WERI-Rb-1 (cell line): ENCODE data around the gene CD99L2.

ENCODE experiments used
- DNase-seq: peaks from one replicate; pipeline ENCODE4 v3.0.0-alpha.2; 2020
- H3K27ac ChIP-seq: fragments of 250-450 bp; sonication (Bioruptor Pico); 2 replicates; pipeline ENCODE4 v1.5.1; 2020; ENCODE audit warnings: mild to moderate bottlenecking, moderate library complexity
- H3K27me3 ChIP-seq: fragments of 250-450 bp; sonication (Bioruptor Pico); 2 replicates; pipeline ENCODE4 v1.5.1; 2021; ENCODE audit warnings: mild to moderate bottlenecking, low read depth, moderate library complexity; ENCODE audit not compliant: insufficient read depth, severe bottlenecking
- H3K36me3 ChIP-seq: fragments of 250-450 bp; sonication (Bioruptor Pico); 2 replicates; pipeline ENCODE4 v1.5.1; 2020; ENCODE audit warnings: mild to moderate bottlenecking, moderate library complexity
- H3K4me3 ChIP-seq: 2 replicates; pipeline ENCODE4 v1.5.1; 2011; ENCODE audit warnings: low read depth, mild to moderate bottlenecking, control low read depth, low read length
- H3K9me3 ChIP-seq: fragments of 250-450 bp; sonication (Bioruptor Pico); 2 replicates; pipeline ENCODE4 v1.5.1; 2021; ENCODE audit warnings: mild to moderate bottlenecking, moderate library complexity; ENCODE audit not compliant: severe bottlenecking
- CTCF ChIP-seq: IDR thresholded peaks from 2 replicates; pipeline ENCODE4 v1.5.1; 2011; ENCODE audit warnings: low read depth, mild to moderate bottlenecking, control low read depth, inconsistent platforms, low read length

CD99L2 gene

GRCh38 chrX:150777328-150777992, 121.0 kb downstream of the CD99L2 start:
- DNase-seq = no peak
- Histone ChIP-seq H3K9me3 (no peaks in the 10 kb centered on the region), H3K4me3 (no peak overlapping the region), H3K27ac (no peak overlapping the region), H3K36me3 (no peaks in the 10 kb centered on the region), H3K27me3 (peaks cover 15% of the 10 kb centered on the region)
- no peak for TF ChIP-seq CTCF

DNA sequence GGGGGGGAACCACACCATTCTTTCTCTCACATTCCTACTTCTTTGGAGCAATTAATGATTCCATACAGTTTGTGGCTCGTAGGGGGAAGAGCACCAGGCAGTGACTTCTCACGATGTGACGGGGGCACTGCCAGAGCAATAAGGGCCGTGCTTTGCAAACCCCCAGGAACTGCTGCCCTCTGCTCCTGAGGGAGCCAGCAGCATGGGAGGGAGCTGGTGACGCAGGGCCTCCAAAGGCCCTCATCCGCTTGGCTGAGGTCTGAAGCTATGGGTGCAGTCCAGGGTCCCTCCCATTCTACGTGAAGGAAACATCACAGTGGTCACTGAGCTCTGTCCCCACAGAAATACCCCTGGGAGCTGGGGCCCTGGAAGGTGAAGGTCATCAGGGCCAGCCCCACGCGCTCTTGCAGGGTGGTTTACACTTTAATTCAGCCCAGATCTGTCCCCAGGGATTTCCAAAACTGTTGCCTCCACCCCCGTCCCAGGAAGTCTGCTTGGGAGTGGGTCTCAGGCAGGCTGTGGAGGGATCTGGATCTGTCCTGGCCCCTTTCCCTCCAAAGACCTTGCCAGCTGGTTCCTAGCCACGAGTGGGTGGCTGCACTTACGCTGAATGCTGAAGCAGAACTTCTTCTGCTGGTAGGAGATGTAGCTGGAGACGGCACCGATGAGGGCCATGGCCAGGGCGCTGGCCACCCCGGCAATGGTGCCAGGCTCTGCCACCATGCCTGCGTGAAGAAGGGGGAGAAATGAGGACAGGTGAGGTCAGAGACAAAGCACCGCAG, 122.7 kb downstream of the CD99L2 start:
- no peaks in the 10 kb centered on the region for H3K36me3 ChIP-seq
- no peak for TF ChIP-seq CTCF
- H3K9me3 ChIP-seq = no peaks in the 10 kb centered on the region
- H3K27ac ChIP-seq = no peak overlapping the region
- no peak overlapping the region for H3K4me3 ChIP-seq
- H3K27me3 ChIP-seq = peaks cover 23% of the 10 kb centered on the region
- no peak for DNase-seq

- no peaks in the 10 kb centered on the region for H3K36me3 ChIP-seq
- peaks cover 30% of the 10 kb centered on the region for H3K27me3 ChIP-seq
- DNase-seq = no peak
- H3K9me3 ChIP-seq = no peaks in the 10 kb centered on the region
- H3K27ac ChIP-seq = no peak overlapping the region
- no peak overlapping the region for H3K4me3 ChIP-seq
- no peak for TF ChIP-seq CTCF
Observed at GRCh38 chrX:150774798-150775568, 123.5 kb downstream of the CD99L2 start.

- no peak for DNase-seq
- TF ChIP-seq CTCF = no peak
- peaks cover 31% of the 10 kb centered on the region for H3K27me3 ChIP-seq
- H3K36me3 ChIP-seq = no peaks in the 10 kb centered on the region
- H3K27ac ChIP-seq = no peak overlapping the region
- H3K9me3 ChIP-seq = no peaks in the 10 kb centered on the region
- no peak overlapping the region for H3K4me3 ChIP-seq
Observed at GRCh38 chrX:150773634-150774033, 124.8 kb downstream of the CD99L2 start.

DNA sequence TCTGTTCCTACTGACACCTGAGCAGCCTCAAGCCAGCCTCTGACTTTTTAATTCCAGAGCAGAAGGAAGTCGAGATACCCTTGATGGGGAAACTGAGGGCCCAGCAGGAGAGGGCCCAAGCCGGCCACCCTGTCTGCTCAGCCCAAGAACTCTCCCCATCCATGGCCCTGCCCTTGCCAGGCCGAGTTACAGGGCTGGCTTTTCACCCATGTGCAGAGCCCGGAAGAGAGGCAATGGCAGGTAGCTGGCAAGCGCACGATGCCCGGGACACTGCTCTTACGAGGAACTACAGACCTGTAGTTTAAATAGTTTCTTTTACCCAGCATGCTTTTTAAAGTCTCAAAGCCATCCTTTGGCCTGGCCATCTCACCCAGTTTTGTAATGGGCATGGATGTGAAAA, 125.4 kb downstream of the CD99L2 start:
- no peak overlapping the region for H3K4me3 ChIP-seq
- H3K36me3 ChIP-seq = no peaks in the 10 kb centered on the region
- no peak for DNase-seq
- peaks cover 33% of the 10 kb centered on the region for H3K27me3 ChIP-seq
- no peaks in the 10 kb centered on the region for H3K9me3 ChIP-seq
- H3K27ac ChIP-seq = no peak overlapping the region
- TF ChIP-seq CTCF = no peak
